ENCODE data around the gene DBT. TPM values are rescaled to one million over a fixed set of nuclear protein-coding genes. Genes with fewer than 3 reads are reported as not detected.
"Not testable (repeated sequence)": the region's sequence is repeated elsewhere in the genome, so short reads cannot be mapped to it uniquely, and the experiment has no call there.

Gene DBT
- total RNA-seq, 1 donor from 2014 or later: 11.3 TPM

GRCh38 chr1:100215101-100215500 lies 34.5 kb downstream of the DBT start:
- no peaks in the 10 kb centered on the region for H3K27me3 Mint-ChIP-seq (ENCODE audit: insufficient read depth)
- intact Hi-C loops (cut with micrococcal nuclease): no loop called here
- no peaks in the 10 kb centered on the region for H3K9me3 Mint-ChIP-seq
- peaks cover 35% of the 10 kb centered on the region for H3K36me3 Mint-ChIP-seq (ENCODE audit: low read depth)
- H3K27ac Mint-ChIP-seq: no peak overlapping the region
- H3K4me1 Mint-ChIP-seq (ENCODE audit: low read depth): peaks cover under 1% of the 10 kb centered on the region
- DNase-seq (ENCODE audit: low spot score): no peak
- H3K4me3 Mint-ChIP-seq: no peak overlapping the region

- H3K4me1 Mint-ChIP-seq (ENCODE audit: low read depth): no peaks in the 10 kb centered on the region
- H3K9me3 Mint-ChIP-seq: no peaks in the 10 kb centered on the region
- no peaks in the 10 kb centered on the region for H3K27me3 Mint-ChIP-seq (ENCODE audit: insufficient read depth)
- peaks cover 27% of the 10 kb centered on the region for H3K36me3 Mint-ChIP-seq (ENCODE audit: low read depth)
- H3K4me3 Mint-ChIP-seq: no peak overlapping the region
- no peak for DNase-seq (ENCODE audit: low spot score)
- no peak overlapping the region for H3K27ac Mint-ChIP-seq
- intact Hi-C loops (cut with micrococcal nuclease): no loop called here
Observed at GRCh38 chr1:100213141-100213540, 36.5 kb downstream of the DBT start.

GRCh38 chr1:100206301-100206700 lies 43.3 kb downstream of the DBT start:
- peaks cover 42% of the 10 kb centered on the region for H3K36me3 Mint-ChIP-seq (ENCODE audit: low read depth)

GRCh38 chr1:100205593-100205992 lies 44.0 kb downstream of the DBT start:
- H3K27ac Mint-ChIP-seq; DNase-seq (ENCODE audit: low spot score); H3K27me3 Mint-ChIP-seq (ENCODE audit: insufficient read depth); H3K4me1 Mint-ChIP-seq (ENCODE audit: low read depth); intact Hi-C loops (cut with micrococcal nuclease); H3K4me3 Mint-ChIP-seq: not testable (repeated sequence)
- peaks cover 49% of the 10 kb centered on the region for H3K36me3 Mint-ChIP-seq (ENCODE audit: low read depth)
- H3K9me3 Mint-ChIP-seq: peaks cover 12% of the 10 kb centered on the region

More at GRCh38 chr1:100206301-100206700, 43.3 kb downstream of the DBT start:
- Mint-ChIP-seq H3K4me1 (ENCODE audit: low read depth) (no peaks in the 10 kb centered on the region), H3K9me3 (peaks cover 12% of the 10 kb centered on the region), H3K4me3 (no peak overlapping the region), H3K27ac (no peak overlapping the region), H3K27me3 (ENCODE audit: insufficient read depth) (no peaks in the 10 kb centered on the region)
- no peak for DNase-seq (ENCODE audit: low spot score)
- intact Hi-C loops (cut with micrococcal nuclease): no loop called here

GRCh38 chr1:100205103-100205502 lies 44.5 kb downstream of the DBT start:
- H3K4me1 Mint-ChIP-seq (ENCODE audit: low read depth); intact Hi-C loops (cut with micrococcal nuclease); H3K4me3 Mint-ChIP-seq; DNase-seq (ENCODE audit: low spot score); H3K27me3 Mint-ChIP-seq (ENCODE audit: insufficient read depth); H3K27ac Mint-ChIP-seq: not testable (repeated sequence)
- H3K9me3 Mint-ChIP-seq: peaks cover 12% of the 10 kb centered on the region
- H3K36me3 Mint-ChIP-seq (ENCODE audit: low read depth): peaks cover 49% of the 10 kb centered on the region

- Mint-ChIP-seq H3K36me3 (ENCODE audit: low read depth) (peaks cover 54% of the 10 kb centered on the region), H3K9me3 (peaks cover 12% of the 10 kb centered on the region)
- H3K27me3 Mint-ChIP-seq (ENCODE audit: insufficient read depth); DNase-seq (ENCODE audit: low spot score); H3K4me3 Mint-ChIP-seq; H3K4me1 Mint-ChIP-seq (ENCODE audit: low read depth); H3K27ac Mint-ChIP-seq; intact Hi-C loops (cut with micrococcal nuclease): not testable (repeated sequence)
Observed at GRCh38 chr1:100202703-100203102, 46.9 kb downstream of the DBT start.

- H3K27ac Mint-ChIP-seq; DNase-seq (ENCODE audit: low spot score); H3K9me3 Mint-ChIP-seq; H3K27me3 Mint-ChIP-seq (ENCODE audit: insufficient read depth); H3K4me3 Mint-ChIP-seq; H3K4me1 Mint-ChIP-seq (ENCODE audit: low read depth); intact Hi-C loops (cut with micrococcal nuclease): not testable (repeated sequence)
- H3K36me3 Mint-ChIP-seq (ENCODE audit: low read depth): peaks cover 63% of the 10 kb centered on the region
Observed at GRCh38 chr1:100200060-100200459, 49.6 kb downstream of the DBT start.

- H3K36me3 Mint-ChIP-seq (ENCODE audit: low read depth): peaks cover 49% of the 10 kb centered on the region
Observed at GRCh38 chr1:100198596-100198995, 51.0 kb downstream of the DBT start.

GRCh38 chr1:100188617-100189016 lies 61.0 kb downstream of the DBT start:
- H3K27me3 Mint-ChIP-seq (ENCODE audit: insufficient read depth): no peaks in the 10 kb centered on the region
- H3K36me3 Mint-ChIP-seq (ENCODE audit: low read depth): peaks cover 8% of the 10 kb centered on the region
- H3K9me3 Mint-ChIP-seq: no peaks in the 10 kb centered on the region
- H3K27ac Mint-ChIP-seq: no peak overlapping the region
- intact Hi-C loops (cut with micrococcal nuclease): no loop called here
- H3K4me1 Mint-ChIP-seq (ENCODE audit: low read depth): no peaks in the 10 kb centered on the region
- DNase-seq (ENCODE audit: low spot score): no peak
- H3K4me3 Mint-ChIP-seq: no peak overlapping the region

More at GRCh38 chr1:100198596-100198995, 51.0 kb downstream of the DBT start:
- intact Hi-C loops (cut with micrococcal nuclease): no loop called here
- Mint-ChIP-seq H3K4me1 (ENCODE audit: low read depth) (no peaks in the 10 kb centered on the region), H3K4me3 (no peak overlapping the region), H3K9me3 (no peaks in the 10 kb centered on the region), H3K27ac (no peak overlapping the region), H3K27me3 (ENCODE audit: insufficient read depth) (no peaks in the 10 kb centered on the region)
- DNase-seq (ENCODE audit: low spot score): no peak

GRCh38 chr1:100187912-100188311 lies 61.7 kb downstream of the DBT start:
- Mint-ChIP-seq H3K9me3 (no peaks in the 10 kb centered on the region), H3K4me1 (ENCODE audit: low read depth) (no peaks in the 10 kb centered on the region), H3K27ac (no peak overlapping the region), H3K36me3 (ENCODE audit: low read depth) (peaks cover 8% of the 10 kb centered on the region), H3K27me3 (ENCODE audit: insufficient read depth) (no peaks in the 10 kb centered on the region), H3K4me3 (no peak overlapping the region)
- DNase-seq (ENCODE audit: low spot score): no peak
- intact Hi-C loops (cut with micrococcal nuclease): no loop called here

GRCh38 chr1:100184536-100184935 lies 65.1 kb downstream of the DBT start:
- no peak for DNase-seq (ENCODE audit: low spot score)
- Mint-ChIP-seq H3K9me3 (no peaks in the 10 kb centered on the region), H3K4me3 (no peak overlapping the region), H3K27me3 (ENCODE audit: insufficient read depth) (no peaks in the 10 kb centered on the region), H3K27ac (no peak overlapping the region), H3K36me3 (ENCODE audit: low read depth) (no peaks in the 10 kb centered on the region), H3K4me1 (ENCODE audit: low read depth) (no peaks in the 10 kb centered on the region)
- intact Hi-C loops (cut with micrococcal nuclease): no loop called here

- Mint-ChIP-seq H3K27me3 (ENCODE audit: insufficient read depth) (no peaks in the 10 kb centered on the region), H3K9me3 (no peaks in the 10 kb centered on the region), H3K27ac (no peak overlapping the region), H3K4me3 (no peak overlapping the region), H3K4me1 (ENCODE audit: low read depth) (no peaks in the 10 kb centered on the region), H3K36me3 (ENCODE audit: low read depth) (no peaks in the 10 kb centered on the region)
- intact Hi-C loops (cut with micrococcal nuclease): no loop called here
- no peak for DNase-seq (ENCODE audit: low spot score)
Observed at GRCh38 chr1:100183370-100183769, 66.3 kb downstream of the DBT start.

- H3K36me3 Mint-ChIP-seq (ENCODE audit: low read depth): no peaks in the 10 kb centered on the region
- no peaks in the 10 kb centered on the region for H3K4me1 Mint-ChIP-seq (ENCODE audit: low read depth)
- no peaks in the 10 kb centered on the region for H3K9me3 Mint-ChIP-seq
- no peak within 1 kb of the TSS for H3K4me3 Mint-ChIP-seq
- intact Hi-C loops (cut with micrococcal nuclease): no loop called here
- DNase-seq (ENCODE audit: low spot score): no peak
- no peak within 1 kb of the TSS for H3K27ac Mint-ChIP-seq
- peaks cover 5% of the 10 kb centered on the region for H3K27me3 Mint-ChIP-seq (ENCODE audit: insufficient read depth)
Observed at GRCh38 chr1:100178091-100178490, 71.5 kb downstream of the DBT start, which contains the start of gene LRRC39. TSS of gene LRRC39 (minus strand) at chr1:100178256. CDS start at chr1:100168516, 9,740 bp downstream.
